Thoracic aorta (tissue), 2 donors: ENCODE results near the gene G6PC2. TPM values are rescaled to one million over a fixed set of nuclear protein-coding genes. Genes with fewer than 3 reads are reported as not detected.
"Not testable (repeated sequence)": the region's sequence is repeated elsewhere in the genome, so short reads cannot be mapped to it uniquely, and the experiment has no call there.

Experiments used
- ATAC-seq: fragments of 150-250 bp; one replicate; pipeline ENCODE4 v1.8.0; 2017; ENCODE audit warnings: low read depth; ENCODE audit not compliant: insufficient number of reproducible peaks, low FRiP score
- DNase-seq: peaks from one replicate; pipeline ENCODE4 v3.0.0-alpha.2; 2020; ENCODE audit warnings: low spot score
- H3K27ac ChIP-seq, 2 donors: fragments of 200-600 bp; sonication (generic); 1 replicate in 1 of 2; 2 replicates in 1 of 2; pipeline ENCODE4 v1.5.1; 2016; ENCODE audit warnings: mild to moderate bottlenecking in 2 of 2, moderate library complexity in 2 of 2
- H3K27me3 ChIP-seq: fragments of 200-600 bp; sonication (generic); replicated peaks from 2 replicates; pipeline ENCODE4 v1.6.0; 2016; ENCODE audit warnings: mild to moderate bottlenecking; ENCODE audit not compliant: insufficient read depth
- H3K36me3 ChIP-seq: fragments of 200-600 bp; sonication (generic); one replicate; pipeline ENCODE4 v1.5.1; 2016
- H3K4me1 ChIP-seq, 2 donors: fragments of 200-600 bp; sonication (generic); 1 replicate in 1 of 2; 2 replicates in 1 of 2; pipeline versions ENCODE4 v1.5.1 to v1.6.0; 2016; ENCODE audit warnings: low read depth in 2 of 2, mild to moderate bottlenecking in 1 of 2; ENCODE audit not compliant: control insufficient read depth in 1 of 2
- H3K4me3 ChIP-seq: fragments of 200-600 bp; sonication (generic); 2 replicates; pipeline ENCODE4 v1.5.1; 2016; ENCODE audit warnings: mild to moderate bottlenecking
- H3K9me3 ChIP-seq: fragments of 200-600 bp; sonication (generic); 2 replicates; pipeline ENCODE4 v1.5.1; 2016
- CTCF ChIP-seq: fragments of 200-600 bp; sonication (generic); IDR thresholded peaks from one replicate; pipeline ENCODE4 v1.5.1; 2019; ENCODE audit warnings: antibody characterized with exemption
- total RNA-seq, 2 donors: library from RNA; depleted of rRNA; stranded (reverse); fragments of >200 nt; gene quantifications; one replicate each; pipeline versions ENCODE4 v1.1.0 to v1.2.3, GENCODE V29; 2016

The G6PC2 gene
- total RNA-seq, 2 donors from 2014 or later, result not detected

GRCh38 chr2:168855601-168856000, 45.5 kb upstream of the G6PC2 start:
- no peaks in the 10 kb centered on the region for H3K4me1 ChIP-seq
- H3K36me3 ChIP-seq, result no peaks in the 10 kb centered on the region
- H3K4me3 ChIP-seq, result no peak overlapping the region
- no peak for TF ChIP-seq CTCF
- DNase-seq (no peak), ATAC-seq (no peak)
- H3K27ac ChIP-seq, result no peak overlapping the region
- no peaks in the 10 kb centered on the region for H3K27me3 ChIP-seq
- no peaks in the 10 kb centered on the region for H3K9me3 ChIP-seq

- no peak for TF ChIP-seq CTCF
- H3K27me3 ChIP-seq, result no peaks in the 10 kb centered on the region
- no peaks in the 10 kb centered on the region for H3K4me1 ChIP-seq
- no peak overlapping the region for H3K4me3 ChIP-seq
- no peak overlapping the region for H3K27ac ChIP-seq
- DNase-seq (no peak), ATAC-seq (no peak)
- H3K36me3 ChIP-seq, result no peaks in the 10 kb centered on the region
- H3K9me3 ChIP-seq, result no peaks in the 10 kb centered on the region
Observed at GRCh38 chr2:168858146-168858545, 42.9 kb upstream of the G6PC2 start.

GRCh38 chr2:168867164-168867563, 33.9 kb upstream of the G6PC2 start:
- H3K4me3 ChIP-seq, H3K9me3 ChIP-seq, H3K36me3 ChIP-seq, H3K27me3 ChIP-seq, H3K4me1 ChIP-seq, ATAC-seq, H3K27ac ChIP-seq, DNase-seq: not testable (repeated sequence)

GRCh38 chr2:168870369-168870768, 30.7 kb upstream of the G6PC2 start:
- not testable (repeated sequence) for H3K9me3 ChIP-seq, DNase-seq, ATAC-seq

GRCh38 chr2:168870824-168871223, 30.3 kb upstream of the G6PC2 start:
- not testable (repeated sequence) for H3K27me3 ChIP-seq, H3K4me1 ChIP-seq, H3K4me3 ChIP-seq, H3K9me3 ChIP-seq, H3K36me3 ChIP-seq, H3K27ac ChIP-seq, DNase-seq, ATAC-seq

More at GRCh38 chr2:168870369-168870768, 30.7 kb upstream of the G6PC2 start:
- not testable (repeated sequence) for H3K27ac ChIP-seq, H3K4me1 ChIP-seq, H3K27me3 ChIP-seq, H3K36me3 ChIP-seq, H3K4me3 ChIP-seq

GRCh38 chr2:168874368-168875054, 26.6 kb upstream of the G6PC2 start:
- Histone ChIP-seq H3K27me3 (no peaks in the 10 kb centered on the region), H3K4me3 (no peak overlapping the region), H3K4me1 (no peaks in the 10 kb centered on the region), H3K36me3 (no peaks in the 10 kb centered on the region), H3K9me3 (no peaks in the 10 kb centered on the region), H3K27ac (no peak overlapping the region)
- DNase-seq (no peak), ATAC-seq (no peak)
- TF ChIP-seq CTCF, result no peak

GRCh38 chr2:168882163-168882562, 18.9 kb upstream of the G6PC2 start:
- not testable (repeated sequence) for H3K27ac ChIP-seq, H3K9me3 ChIP-seq, ATAC-seq, H3K4me1 ChIP-seq, H3K4me3 ChIP-seq, DNase-seq, H3K27me3 ChIP-seq, H3K36me3 ChIP-seq
